Loucy (cell line): ENCODE data around the gene EIF5A.

Experiments used
- H2AFZ ChIP-seq: fragments of 200-600 bp; sonication (generic); 2 replicates; pipeline ENCODE4 v1.6.0; 2016; ENCODE audit warnings: antibody characterized with exemption, mild to moderate bottlenecking, low read length, moderate library complexity
- H3F3A ChIP-seq: fragments of 200-600 bp; 2 replicates; pipeline ENCODE4 v1.6.0; 2016; ENCODE audit warnings: antibody characterized with exemption, low read depth, mild to moderate bottlenecking
- H3K27me3 ChIP-seq: fragments of 200-600 bp; sonication (generic); 2 replicates; pipeline ENCODE4 v1.6.1; 2014; ENCODE audit warnings: low read length, mild to moderate bottlenecking; ENCODE audit not compliant: insufficient read depth, poor library complexity, severe bottlenecking
- H3K36me3 ChIP-seq: fragments of 200-600 bp; sonication (generic); 2 replicates; pipeline ENCODE4 v1.6.1; 2016; ENCODE audit warnings: low read length; ENCODE audit not compliant: insufficient read depth
- H3K4me1 ChIP-seq: fragments of 200-600 bp; sonication (generic); 2 replicates; pipeline ENCODE4 v1.5.1; 2014; ENCODE audit warnings: low read length, mild to moderate bottlenecking; ENCODE audit not compliant: insufficient read depth, poor library complexity, severe bottlenecking
- H3K4me2 ChIP-seq: fragments of 200-600 bp; sonication (generic); 2 replicates; pipeline ENCODE4 v1.6.0; 2014; ENCODE audit warnings: antibody characterized with exemption, low read length, low read depth, mild to moderate bottlenecking; ENCODE audit not compliant: poor library complexity, severe bottlenecking
- H3K4me3 ChIP-seq: fragments of 200-600 bp; sonication (generic); 2 replicates; pipeline ENCODE4 v1.5.1; 2014; ENCODE audit warnings: low read length, mild to moderate bottlenecking, mixed read lengths; ENCODE audit not compliant: poor library complexity, severe bottlenecking
- H3K79me2 ChIP-seq: fragments of 200-600 bp; sonication (generic); 2 replicates; pipeline ENCODE4 v1.6.1; 2014; ENCODE audit warnings: low read length; ENCODE audit not compliant: insufficient read depth
- H3K9ac ChIP-seq: fragments of 200-600 bp; sonication (generic); 2 replicates; pipeline ENCODE4 v1.6.0; 2014; ENCODE audit warnings: mild to moderate bottlenecking, low read depth, low read length, moderate library complexity; ENCODE audit not compliant: poor library complexity, severe bottlenecking
- H3K9me2 ChIP-seq: fragments of 200-600 bp; sonication (generic); replicated peaks from 2 replicates; pipeline ENCODE4 v1.6.1; 2016; ENCODE audit warnings: low read depth, low read length, mixed read lengths
- H3K9me3 ChIP-seq: fragments of 200-600 bp; sonication (generic); 2 replicates; pipeline ENCODE4 v1.6.1; 2014; ENCODE audit warnings: mild to moderate bottlenecking, antibody characterized with exemption, low read length, low read depth; ENCODE audit not compliant: insufficient read depth
- H4K20me1 ChIP-seq: fragments of 200-600 bp; sonication (generic); 2 replicates; pipeline ENCODE4 v1.6.0; 2014; ENCODE audit warnings: antibody characterized with exemption, low read length, mild to moderate bottlenecking; ENCODE audit not compliant: insufficient read depth, poor library complexity, severe bottlenecking
- EZH2phosphoT487 ChIP-seq: fragments of 200-600 bp; IDR thresholded peaks from 2 replicates; pipeline ENCODE4 v1.6.1; 2018; ENCODE audit warnings: antibody characterized with exemption, mild to moderate bottlenecking, moderate library complexity, borderline replicate concordance
- TF ChIP-seq, protein P1 (sequence below): fragments of 200-600 bp; sonication (generic); conservative IDR thresholded peaks from 2 replicates; pipeline ENCODE4 v1.5.1; 2014; ENCODE audit warnings: mild to moderate bottlenecking, antibody characterized with exemption, low read length

EIF5A gene

DNA sequence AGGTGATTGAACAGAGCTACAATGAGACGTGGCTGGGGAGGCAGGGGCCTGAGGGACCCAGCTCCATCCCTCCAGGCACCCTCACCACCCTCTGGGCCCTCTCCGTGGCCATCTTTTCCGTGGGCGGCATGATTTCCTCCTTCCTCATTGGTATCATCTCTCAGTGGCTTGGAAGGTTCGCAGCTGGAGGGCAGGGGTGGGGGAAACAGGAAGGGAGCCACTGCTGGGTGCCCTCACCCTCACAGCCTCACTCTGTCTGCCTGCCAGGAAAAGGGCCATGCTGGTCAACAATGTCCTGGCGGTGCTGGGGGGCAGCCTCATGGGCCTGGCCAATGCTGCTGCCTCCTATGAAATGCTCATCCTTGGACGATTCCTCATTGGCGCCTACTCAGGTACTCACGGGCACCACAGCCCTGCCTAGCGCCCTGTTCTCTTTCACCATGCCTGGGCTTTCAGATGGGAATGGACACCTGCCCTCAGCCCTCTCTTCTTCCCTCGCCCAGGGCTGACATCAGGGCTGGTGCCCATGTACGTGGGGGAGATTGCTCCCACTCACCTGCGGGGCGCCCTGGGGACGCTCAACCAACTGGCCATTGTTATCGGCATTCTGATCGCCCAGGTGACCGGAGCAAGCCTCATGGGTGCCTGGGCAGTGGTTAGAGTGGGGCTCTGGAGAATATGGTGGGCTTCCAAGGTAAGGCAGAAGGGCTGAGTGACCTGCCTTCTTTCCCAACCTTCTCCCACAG lies 23.8 kb upstream of the EIF5A start:
- Histone ChIP-seq H3F3A (0 out of 2 replicates have a peak, but pooled peaks cover 3% of the 10 kb centered on the region), H3K9ac (no peak overlapping the region), H2AFZ (no peak overlapping the region), H3K79me2 (no peaks in the 10 kb centered on the region), H3K36me3 (no peaks in the 10 kb centered on the region), H3K4me1 (peaks cover 13% of the 10 kb centered on the region), H3K9me3 (no peaks in the 10 kb centered on the region), H3K9me2 (no peaks in the 10 kb centered on the region), H3K4me3 (no peak overlapping the region), H3K4me2 (no peak overlapping the region), H4K20me1 (no peaks in the 10 kb centered on the region), H3K27me3 (no peaks in the 10 kb centered on the region)
- TF ChIP-seq, protein P1, sequence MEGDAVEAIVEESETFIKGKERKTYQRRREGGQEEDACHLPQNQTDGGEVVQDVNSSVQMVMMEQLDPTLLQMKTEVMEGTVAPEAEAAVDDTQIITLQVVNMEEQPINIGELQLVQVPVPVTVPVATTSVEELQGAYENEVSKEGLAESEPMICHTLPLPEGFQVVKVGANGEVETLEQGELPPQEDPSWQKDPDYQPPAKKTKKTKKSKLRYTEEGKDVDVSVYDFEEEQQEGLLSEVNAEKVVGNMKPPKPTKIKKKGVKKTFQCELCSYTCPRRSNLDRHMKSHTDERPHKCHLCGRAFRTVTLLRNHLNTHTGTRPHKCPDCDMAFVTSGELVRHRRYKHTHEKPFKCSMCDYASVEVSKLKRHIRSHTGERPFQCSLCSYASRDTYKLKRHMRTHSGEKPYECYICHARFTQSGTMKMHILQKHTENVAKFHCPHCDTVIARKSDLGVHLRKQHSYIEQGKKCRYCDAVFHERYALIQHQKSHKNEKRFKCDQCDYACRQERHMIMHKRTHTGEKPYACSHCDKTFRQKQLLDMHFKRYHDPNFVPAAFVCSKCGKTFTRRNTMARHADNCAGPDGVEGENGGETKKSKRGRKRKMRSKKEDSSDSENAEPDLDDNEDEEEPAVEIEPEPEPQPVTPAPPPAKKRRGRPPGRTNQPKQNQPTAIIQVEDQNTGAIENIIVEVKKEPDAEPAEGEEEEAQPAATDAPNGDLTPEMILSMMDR = no peak
- no peak for TF ChIP-seq EZH2phosphoT487

DNA sequence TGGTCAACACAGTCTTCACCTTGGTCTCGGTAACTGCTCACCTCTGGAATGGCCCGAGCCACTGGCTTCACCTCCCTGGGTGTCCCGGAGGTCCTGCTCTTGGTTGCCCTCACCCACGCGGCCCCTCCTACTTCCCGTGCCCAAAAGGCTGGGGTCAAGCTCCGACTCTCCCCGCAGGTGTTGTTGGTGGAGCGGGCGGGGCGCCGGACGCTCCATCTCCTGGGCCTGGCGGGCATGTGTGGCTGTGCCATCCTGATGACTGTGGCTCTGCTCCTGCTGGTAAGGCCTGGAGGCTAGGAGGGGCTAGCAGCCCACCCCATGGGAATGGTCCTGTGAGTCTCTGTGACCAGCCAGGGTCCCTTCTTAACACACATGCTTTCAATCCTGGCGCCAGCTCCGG lies 22.5 kb upstream of the EIF5A start:
- Histone ChIP-seq H3K4me3 (no peak overlapping the region), H4K20me1 (no peaks in the 10 kb centered on the region), H3K9ac (no peak overlapping the region), H2AFZ (no peak overlapping the region), H3K9me2 (no peaks in the 10 kb centered on the region), H3K36me3 (no peaks in the 10 kb centered on the region), H3F3A (0 out of 2 replicates have a peak, but pooled peaks cover 3% of the 10 kb centered on the region), H3K4me2 (no peak overlapping the region), H3K4me1 (peaks cover 13% of the 10 kb centered on the region), H3K27me3 (no peaks in the 10 kb centered on the region), H3K79me2 (no peaks in the 10 kb centered on the region), H3K9me3 (no peaks in the 10 kb centered on the region)
- TF ChIP-seq EZH2phosphoT487 = no peak
- TF ChIP-seq, protein P1 = no peak

DNA sequence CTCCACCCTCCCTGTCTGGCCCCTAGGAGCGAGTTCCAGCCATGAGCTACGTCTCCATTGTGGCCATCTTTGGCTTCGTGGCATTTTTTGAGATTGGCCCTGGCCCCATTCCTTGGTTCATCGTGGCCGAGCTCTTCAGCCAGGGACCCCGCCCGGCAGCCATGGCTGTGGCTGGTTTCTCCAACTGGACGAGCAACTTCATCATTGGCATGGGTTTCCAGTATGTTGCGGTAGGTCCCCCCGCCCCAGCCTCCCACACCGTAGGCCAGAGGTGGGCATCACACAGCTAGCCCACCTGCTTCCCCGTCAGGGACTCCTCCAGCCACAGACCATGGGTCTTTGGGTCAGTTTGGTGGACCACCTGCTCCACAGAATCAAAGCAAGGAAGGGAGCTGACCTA lies 21.7 kb upstream of the EIF5A start:
- H2AFZ ChIP-seq = no peak overlapping the region
- TF ChIP-seq, protein P1 = no peak
- no peak for TF ChIP-seq EZH2phosphoT487
- H3K4me3 ChIP-seq = no peak overlapping the region
- no peak overlapping the region for H3K4me2 ChIP-seq
- no peaks in the 10 kb centered on the region for H3K27me3 ChIP-seq
- H3K79me2 ChIP-seq = no peaks in the 10 kb centered on the region
- H4K20me1 ChIP-seq = no peaks in the 10 kb centered on the region
- no peaks in the 10 kb centered on the region for H3K36me3 ChIP-seq
- H3K9me3 ChIP-seq = no peaks in the 10 kb centered on the region
- H3K9ac ChIP-seq = no peak overlapping the region
- H3K4me1 ChIP-seq = peaks cover 13% of the 10 kb centered on the region
- no peaks in the 10 kb centered on the region for H3K9me2 ChIP-seq
- H3F3A ChIP-seq = 0 out of 2 replicates have a peak, but pooled peaks cover 3% of the 10 kb centered on the region
